ENCODE data around the gene CCDC197. TPM values are rescaled to one million over a fixed set of nuclear protein-coding genes. Genes with fewer than 3 reads are reported as not detected.
A peak's percentile ranks its signal among the peaks of the same experiment; 100 is the strongest.

Gene CCDC197
- total RNA-seq, 3 donors from 2014 or later, result not detected

- H3K4me3 ChIP-seq, result no peak overlapping the region
- TF ChIP-seq POLR2A (IDR thresholded peaks at IDR 0.05) (no peak), CTCF (IDR thresholded peaks at IDR 0.05) (no peak), POLR2AphosphoS5 (IDR thresholded peaks at IDR 0.05) (no peak)
- H3K27me3 ChIP-seq, result no peaks in the 10 kb centered on the region
- H3K4me1 ChIP-seq, result no peaks in the 10 kb centered on the region
- H3K9me3 ChIP-seq, result no peaks in the 10 kb centered on the region
- DNase-seq (ENCODE audit: low spot score in 2 of 2), result no peak
- intact Hi-C loops (cut with DNase I; ENCODE audit: low total_unique reads), result no loop called here
- H3K36me3 ChIP-seq, result no peaks in the 10 kb centered on the region
- peak overlapping the region; percentile 21 to 32 for H3K27ac ChIP-seq
Observed at GRCh38 chr14:93958567-93959238, 38.4 kb upstream of the CCDC197 start.

GRCh38 chr14:93959239-93960107, 37.6 kb upstream of the CCDC197 start:
- intact Hi-C loops (cut with DNase I; ENCODE audit: low total_unique reads), result no loop called here
- Histone ChIP-seq H3K36me3 (no peaks in the 10 kb centered on the region), H3K9me3 (no peaks in the 10 kb centered on the region), H3K27ac (peak overlapping the region; percentile 21 to 32), H3K4me3 (no peak overlapping the region), H3K27me3 (no peaks in the 10 kb centered on the region), H3K4me1 (no peaks in the 10 kb centered on the region)
- DNase-seq (ENCODE audit: low spot score in 2 of 2), result peak; percentile 54 to 57
- TF ChIP-seq POLR2AphosphoS5 (IDR thresholded peaks at IDR 0.05), result peak in 1 of 3 donors; percentile 22
- TF ChIP-seq POLR2A (IDR thresholded peaks at IDR 0.05), result no peak

- Histone ChIP-seq H3K4me3 (no peak overlapping the region), H3K27ac (peak overlapping the region in 1 of 2 donors; percentile 32), H3K9me3 (no peaks in the 10 kb centered on the region), H3K4me1 (no peaks in the 10 kb centered on the region), H3K27me3 (no peaks in the 10 kb centered on the region), H3K36me3 (no peaks in the 10 kb centered on the region)
- intact Hi-C loops (cut with DNase I; ENCODE audit: low total_unique reads), result no loop called here
- DNase-seq (ENCODE audit: low spot score in 2 of 2), result no peak
- TF ChIP-seq POLR2A (IDR thresholded peaks at IDR 0.05) (no peak), CTCF (IDR thresholded peaks at IDR 0.05) (no peak), POLR2AphosphoS5 (IDR thresholded peaks at IDR 0.05) (no peak)
Observed at GRCh38 chr14:93960108-93960475, 37.0 kb upstream of the CCDC197 start.

- no peak overlapping the region for H3K4me3 ChIP-seq
- no peak overlapping the region for H3K27ac ChIP-seq
- intact Hi-C loops (cut with DNase I; ENCODE audit: low total_unique reads), result no loop called here
- H3K36me3 ChIP-seq, result no peaks in the 10 kb centered on the region
- TF ChIP-seq POLR2A (IDR thresholded peaks at IDR 0.05) (no peak), CTCF (IDR thresholded peaks at IDR 0.05) (no peak), POLR2AphosphoS5 (IDR thresholded peaks at IDR 0.05) (no peak)
- DNase-seq (ENCODE audit: low spot score in 2 of 2), result no peak
- H3K4me1 ChIP-seq, result no peaks in the 10 kb centered on the region
- no peaks in the 10 kb centered on the region for H3K9me3 ChIP-seq
- no peaks in the 10 kb centered on the region for H3K27me3 ChIP-seq
Observed at GRCh38 chr14:93960774-93961438, 36.2 kb upstream of the CCDC197 start.

GRCh38 chr14:93961620-93962019, 35.5 kb upstream of the CCDC197 start:
- Histone ChIP-seq H3K4me3 (no peak overlapping the region), H3K27ac (no peak overlapping the region), H3K36me3 (no peaks in the 10 kb centered on the region), H3K9me3 (no peaks in the 10 kb centered on the region), H3K4me1 (no peaks in the 10 kb centered on the region), H3K27me3 (no peaks in the 10 kb centered on the region)
- TF ChIP-seq POLR2A (IDR thresholded peaks at IDR 0.05), result no peak
- no peak for TF ChIP-seq CTCF (IDR thresholded peaks at IDR 0.05)
- no peak for TF ChIP-seq POLR2AphosphoS5 (IDR thresholded peaks at IDR 0.05)
- DNase-seq (ENCODE audit: low spot score in 2 of 2), result no peak
- intact Hi-C loops (cut with DNase I; ENCODE audit: low total_unique reads), result no loop called here

All from breast epithelium (tissue), 4 donors.